ENCODE data around the gene TSPAN5. TPM values are rescaled to one million over a fixed set of nuclear protein-coding genes. Genes with fewer than 3 reads are reported as not detected.

TSPAN5 gene
- polyA plus RNA-seq, 1 donor: 13.0 TPM

DNA sequence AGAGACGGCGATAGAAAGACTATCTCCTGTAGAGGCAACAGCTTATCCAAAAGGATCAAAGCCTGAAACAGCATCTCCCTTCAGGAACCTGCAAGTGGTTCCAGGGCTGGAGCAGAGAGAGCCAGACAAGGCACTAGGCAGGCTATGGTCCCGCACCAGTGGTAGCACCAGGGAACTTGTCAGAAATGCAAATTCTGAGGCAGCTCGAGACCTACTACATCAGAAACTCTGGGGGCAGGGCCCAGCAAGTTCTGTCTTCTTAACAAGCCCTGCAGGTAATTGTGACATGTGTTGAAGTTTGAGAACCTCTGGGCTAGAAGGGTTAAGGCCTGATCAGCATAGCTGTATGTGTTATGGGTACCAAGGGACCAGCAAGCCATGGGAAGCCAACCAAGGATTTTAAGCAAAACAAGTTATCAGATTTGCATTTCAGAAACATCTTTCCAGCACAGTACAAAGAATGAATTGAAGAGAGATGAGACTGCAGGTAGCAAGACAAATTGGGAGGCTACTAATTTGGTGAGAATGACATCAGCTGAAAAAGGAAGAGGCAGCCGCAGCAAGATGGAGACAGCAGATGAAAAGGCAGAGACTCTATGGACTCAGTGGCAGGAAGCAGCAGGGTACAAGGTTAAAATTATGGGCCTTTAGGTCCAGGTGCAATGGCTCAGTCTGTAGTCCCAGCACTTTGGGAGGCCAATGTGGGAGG, 139.7 kb downstream of the TSPAN5 start:
- no peak for DNase-seq (ENCODE audit: low read depth)

DNA sequence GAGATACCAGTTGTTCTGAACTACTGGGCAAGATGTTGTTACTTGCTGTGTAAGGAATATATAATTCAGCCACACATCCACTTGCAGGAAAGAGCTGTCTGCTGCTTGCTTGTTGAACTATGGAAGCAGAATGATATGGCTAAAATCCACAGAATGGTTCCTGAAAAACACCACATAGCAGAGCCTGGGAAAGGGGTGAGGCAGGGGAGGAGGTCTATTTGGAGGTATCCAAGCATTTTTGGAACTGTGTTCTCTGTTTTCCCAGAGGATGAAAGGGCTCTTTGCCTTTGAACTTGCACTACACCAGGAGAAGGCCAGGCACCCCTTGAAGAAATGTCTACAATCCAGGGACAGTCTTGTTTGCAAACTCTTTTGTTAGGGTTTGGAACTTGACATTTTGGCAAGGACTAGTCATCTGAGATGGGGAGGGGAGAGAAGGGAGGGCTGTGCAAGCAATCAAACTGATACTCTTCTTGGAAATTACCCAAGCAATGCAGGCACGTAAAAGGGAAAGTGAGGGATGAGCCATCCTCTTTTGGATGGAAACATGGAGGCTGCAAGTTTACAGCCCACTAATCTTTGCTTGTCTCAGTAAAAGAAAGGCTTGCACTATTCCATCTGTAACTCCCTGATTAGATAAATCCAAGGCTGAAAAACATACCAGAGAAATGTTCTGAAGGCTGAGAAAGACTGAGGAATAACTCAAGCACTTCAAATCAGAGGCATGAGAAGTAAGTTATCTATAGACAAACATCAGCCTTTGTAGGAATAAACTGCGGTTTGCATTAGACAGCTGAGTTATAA, 141.0 kb downstream of the TSPAN5 start:
- no peak for DNase-seq (ENCODE audit: low read depth)

DNA sequence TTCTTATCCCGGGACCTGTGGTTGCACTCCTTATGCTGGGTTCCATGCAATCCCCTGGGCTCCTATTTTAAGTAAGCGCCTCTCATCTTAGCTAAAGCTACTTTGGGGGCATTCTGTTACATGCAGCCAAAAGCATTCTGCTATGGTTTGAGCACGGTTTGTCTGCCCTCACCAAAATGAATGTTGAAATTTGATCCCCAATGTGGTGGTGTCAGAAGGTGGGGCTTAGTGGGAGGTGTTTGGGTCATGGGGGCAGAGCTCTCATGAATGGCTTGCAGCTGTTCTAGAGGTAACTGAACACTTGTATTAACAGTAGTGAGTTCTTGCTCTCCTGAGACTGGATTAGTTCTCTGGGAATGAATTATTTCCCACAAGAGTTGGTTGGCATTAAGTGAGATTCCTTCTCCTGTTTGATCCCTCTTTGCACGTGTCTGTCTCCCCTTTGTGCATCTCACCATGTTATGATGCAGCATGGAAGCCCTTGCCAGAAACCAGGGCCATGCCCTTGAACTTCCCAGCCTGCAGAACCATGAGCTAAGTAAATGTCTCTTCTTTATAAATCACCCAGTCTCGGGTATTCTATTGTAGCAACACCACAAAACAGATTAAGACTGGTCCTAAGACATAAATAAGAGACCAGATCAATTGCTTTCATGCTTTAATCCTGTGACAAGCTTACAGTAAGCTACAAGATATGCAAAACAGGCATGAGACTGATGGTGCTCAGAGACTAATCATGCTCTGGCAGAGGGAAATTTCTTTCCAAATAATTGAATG, 141.8 kb downstream of the TSPAN5 start:
- no peak for DNase-seq (ENCODE audit: low read depth)

DNA sequence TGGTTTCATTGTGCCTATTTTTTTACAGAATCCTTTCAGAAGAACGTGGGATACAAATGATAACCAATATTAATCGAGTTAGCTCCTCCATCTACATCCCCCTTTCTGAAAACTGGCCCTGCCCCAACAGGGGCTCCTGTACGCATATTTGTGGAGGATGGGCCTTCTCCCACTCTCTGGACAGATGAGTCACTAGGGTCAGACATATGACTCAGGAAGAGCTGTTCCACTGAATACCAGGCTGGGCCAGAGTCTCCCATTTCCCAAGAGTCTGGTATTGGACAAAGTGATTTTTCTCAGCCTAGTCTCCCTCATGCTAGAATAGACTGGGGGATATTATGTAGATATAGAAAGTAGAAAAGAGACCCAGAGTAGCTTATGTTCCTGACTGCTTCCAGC, 142.4 kb downstream of the TSPAN5 start:
- no peak for DNase-seq (ENCODE audit: low read depth)

DNA sequence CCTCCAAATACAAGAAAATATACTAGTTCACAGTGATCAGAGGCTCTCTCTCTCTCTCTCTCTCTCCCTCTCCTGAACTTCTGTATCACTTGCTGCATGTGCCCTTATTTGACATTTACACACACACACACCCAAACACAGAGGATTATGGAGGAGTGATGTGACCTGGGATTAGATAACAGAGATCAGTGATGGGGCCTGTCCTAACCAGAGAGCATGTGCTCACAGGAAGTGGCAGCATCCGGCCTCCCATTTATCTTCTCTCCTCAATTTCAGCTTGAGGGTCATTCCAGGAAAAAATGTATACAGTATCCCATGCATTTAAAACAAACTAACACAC, 143.0 kb downstream of the TSPAN5 start:
- no peak for DNase-seq (ENCODE audit: low read depth)

DNA sequence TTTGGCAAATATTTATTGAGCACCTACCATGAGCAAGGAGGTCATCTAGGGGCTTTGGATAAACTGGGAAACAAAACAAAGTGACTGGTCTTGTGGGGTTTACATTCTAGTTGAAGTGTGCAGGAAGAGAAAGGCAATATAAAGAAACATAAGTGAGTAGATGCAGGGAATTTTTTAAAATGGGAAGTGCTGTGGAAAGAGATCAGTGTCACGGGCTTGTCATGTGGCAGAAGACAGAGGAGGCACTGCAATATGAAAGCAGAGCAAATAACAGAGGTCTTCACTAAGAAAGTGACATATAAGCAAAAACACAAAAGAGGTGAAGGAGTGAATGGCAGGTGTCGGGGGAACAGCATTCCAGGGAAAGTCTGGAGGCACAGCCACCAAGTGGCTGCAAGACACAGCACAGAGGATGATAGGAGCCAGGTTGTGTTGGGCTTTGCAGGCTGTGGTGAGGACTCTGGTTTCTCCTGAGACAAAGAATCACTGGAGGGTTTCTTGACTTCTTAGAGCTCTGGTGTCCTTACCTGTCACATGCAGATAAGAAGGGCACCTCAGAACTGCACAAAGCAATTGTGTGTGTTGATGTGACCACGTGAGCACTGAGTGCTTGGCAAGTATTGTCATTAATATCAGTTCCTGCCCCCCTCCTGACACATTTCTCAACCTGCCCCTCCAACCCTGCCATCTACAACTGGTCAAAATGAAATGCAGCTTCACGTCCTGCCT, 143.5 kb downstream of the TSPAN5 start:
- no peak for DNase-seq (ENCODE audit: low read depth)

DNA sequence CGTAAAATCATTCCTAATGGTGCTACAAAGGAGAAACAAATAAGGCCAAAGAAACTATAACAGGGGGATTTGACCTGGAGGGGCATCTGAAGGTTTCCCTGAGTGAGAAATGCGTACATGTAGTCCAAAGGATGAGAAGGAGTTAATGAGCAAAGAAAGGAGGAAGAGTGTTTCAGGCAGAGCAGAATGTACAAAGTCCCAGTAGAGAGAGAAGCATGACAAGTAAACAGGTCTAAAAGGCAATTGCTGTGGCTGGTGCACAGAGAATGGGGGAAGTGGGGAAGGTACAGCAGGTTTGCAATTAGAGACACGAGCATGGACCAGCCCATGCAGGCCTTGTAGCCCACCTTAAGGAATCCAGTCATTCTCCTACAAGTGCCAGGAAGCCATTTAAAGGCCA, 145.5 kb downstream of the TSPAN5 start:
- DNase-seq (ENCODE audit: low read depth): no peak

DNA sequence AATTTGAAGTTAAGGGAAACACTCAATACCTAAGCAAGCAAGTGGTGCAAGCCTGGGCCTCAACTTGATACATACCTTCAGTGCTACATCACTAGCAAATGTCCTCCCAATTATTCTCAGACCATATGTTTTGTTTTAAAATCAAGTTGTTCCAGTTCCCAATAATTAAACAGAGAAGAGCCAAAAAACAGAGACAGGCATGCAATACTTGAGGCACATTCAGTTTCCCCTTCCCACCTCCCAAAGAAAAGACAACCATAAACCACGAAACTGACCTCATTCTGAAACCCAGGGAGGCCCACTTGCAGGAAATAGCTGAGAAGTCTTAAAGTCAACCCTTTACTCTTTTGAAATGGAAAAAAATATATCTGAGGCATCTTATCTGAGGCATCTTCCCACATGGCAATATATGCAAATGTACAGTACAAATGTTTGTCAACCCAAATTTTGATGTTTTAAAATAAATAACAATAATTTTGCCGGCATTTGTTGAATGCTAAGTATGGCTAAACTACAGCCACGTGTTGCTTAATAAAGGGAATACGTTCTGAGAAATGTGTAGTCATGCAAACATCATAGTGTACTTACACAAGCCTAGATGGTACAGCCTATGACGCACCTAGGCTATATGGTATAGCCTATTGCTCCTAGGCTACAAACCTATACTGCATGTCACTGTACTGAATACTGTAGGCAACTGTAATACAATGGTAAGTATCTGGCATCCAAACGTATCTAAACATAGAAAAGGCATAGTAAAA, 147.5 kb downstream of the TSPAN5 start:
- peak; percentile 82 for DNase-seq (ENCODE audit: low read depth)

DNA sequence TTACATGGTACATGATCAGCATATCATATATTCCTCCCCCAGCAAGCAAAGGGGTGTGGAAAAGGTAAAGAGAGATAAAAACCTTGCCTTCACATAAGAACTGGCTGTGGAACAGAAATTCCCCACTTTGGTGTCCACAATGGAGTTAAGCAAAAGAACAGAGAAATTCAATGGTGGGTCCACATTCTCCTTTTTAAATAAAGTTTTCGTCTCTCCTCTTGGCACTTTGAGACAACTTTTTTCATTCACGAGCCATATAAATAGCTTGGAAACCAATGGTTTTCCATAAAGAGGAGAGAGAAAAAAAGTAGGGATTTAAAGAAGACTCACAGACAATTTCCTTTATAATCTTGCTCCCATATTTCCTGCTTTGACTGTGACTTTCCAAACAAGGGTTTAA, 148.1 kb downstream of the TSPAN5 start:
- DNase-seq (ENCODE audit: low read depth): no peak

DNA sequence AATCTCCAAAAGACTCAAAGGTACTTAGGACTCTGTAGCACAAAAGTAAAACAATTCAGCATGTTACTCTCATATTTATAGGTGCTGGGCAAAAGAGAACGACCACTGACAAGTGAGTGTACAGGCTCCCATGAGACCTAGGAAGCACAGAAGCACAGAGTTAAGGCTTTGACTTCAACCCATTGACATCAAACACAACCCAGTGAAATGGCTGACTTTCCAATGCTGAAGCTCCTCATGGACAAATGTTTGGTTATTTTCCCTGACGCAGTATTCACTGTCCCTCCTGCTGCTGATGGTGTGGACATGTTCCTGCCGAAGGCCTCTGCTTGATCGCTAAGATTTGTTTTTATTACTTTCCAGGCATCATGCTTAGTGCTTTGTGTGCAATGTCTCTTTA, 148.7 kb downstream of the TSPAN5 start:
- no peak for DNase-seq (ENCODE audit: low read depth)

DNA sequence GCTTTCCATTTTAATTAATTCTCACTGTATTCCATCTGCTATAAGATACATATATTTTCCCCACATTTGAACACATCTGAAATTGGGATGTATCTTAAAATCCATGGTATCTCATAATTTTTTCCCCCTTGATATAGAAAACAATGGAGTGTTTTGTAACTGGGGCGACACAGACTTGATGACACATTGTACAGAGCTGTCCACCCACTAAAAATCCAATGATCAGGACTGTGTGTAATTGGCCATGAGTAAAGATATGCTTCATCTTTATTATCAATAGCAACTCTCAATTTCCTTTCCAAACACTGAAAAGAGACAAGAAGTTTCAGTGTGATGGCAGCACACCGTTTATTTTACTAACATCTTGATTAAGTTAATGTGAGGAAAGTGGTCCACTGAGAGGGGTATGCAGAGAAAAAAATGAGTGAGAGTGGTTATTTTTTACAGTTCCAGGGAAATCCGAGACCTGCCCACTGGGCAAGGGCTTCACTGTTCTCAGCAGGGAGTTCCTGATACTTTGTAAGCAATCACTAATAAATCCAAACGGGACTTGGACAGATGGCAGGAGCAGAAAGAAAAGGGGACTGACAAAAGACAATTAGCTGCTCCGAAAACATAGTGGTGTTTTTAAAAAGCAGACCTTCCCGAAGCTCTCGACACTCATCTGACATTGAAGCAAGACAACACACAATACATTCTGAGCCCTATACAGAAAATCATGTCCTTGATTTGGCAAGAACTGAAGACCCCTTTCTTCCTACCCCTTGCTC, 149.4 kb downstream of the TSPAN5 start:
- DNase-seq (ENCODE audit: low read depth): no peak

DNA sequence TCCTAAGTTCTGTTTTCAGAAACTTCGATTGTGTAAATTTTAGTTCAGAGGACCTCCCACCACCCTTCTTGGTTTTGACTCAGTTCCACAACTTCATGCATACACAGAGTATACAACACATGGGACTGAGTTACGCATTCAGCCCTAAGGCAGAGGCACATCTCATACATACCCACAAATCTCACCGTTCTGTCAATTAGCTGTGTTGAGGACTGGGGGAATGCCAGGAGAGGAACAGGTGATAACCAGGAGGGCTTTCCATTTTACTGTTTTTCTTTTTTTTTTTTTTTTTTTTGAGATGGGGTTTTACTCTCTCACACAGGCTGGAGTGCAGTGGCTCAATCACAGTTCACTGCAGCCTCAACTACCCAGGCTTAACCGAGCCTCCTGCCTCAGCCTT, 150.2 kb downstream of the TSPAN5 start:
- no peak for DNase-seq (ENCODE audit: low read depth)

DNA sequence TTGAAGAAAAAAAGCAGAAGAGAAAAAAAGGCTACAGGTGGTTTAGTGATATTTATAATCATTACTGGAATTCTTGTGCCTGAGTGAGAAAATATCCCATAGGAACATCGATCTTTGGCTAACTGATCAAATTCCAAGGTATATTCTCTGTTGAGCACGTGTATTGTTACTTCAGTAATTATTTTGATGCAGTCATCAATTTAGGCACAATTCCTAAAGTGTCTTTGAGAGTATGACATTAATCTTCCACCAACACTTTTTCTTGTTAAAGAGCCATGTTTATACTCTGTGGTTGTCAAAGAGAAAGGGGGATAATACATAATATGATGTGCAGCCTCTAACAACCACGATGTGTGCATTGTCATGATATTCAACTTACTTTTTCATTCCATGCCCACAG, 151.1 kb downstream of the TSPAN5 start:
- DNase-seq (ENCODE audit: low read depth): no peak

DNA sequence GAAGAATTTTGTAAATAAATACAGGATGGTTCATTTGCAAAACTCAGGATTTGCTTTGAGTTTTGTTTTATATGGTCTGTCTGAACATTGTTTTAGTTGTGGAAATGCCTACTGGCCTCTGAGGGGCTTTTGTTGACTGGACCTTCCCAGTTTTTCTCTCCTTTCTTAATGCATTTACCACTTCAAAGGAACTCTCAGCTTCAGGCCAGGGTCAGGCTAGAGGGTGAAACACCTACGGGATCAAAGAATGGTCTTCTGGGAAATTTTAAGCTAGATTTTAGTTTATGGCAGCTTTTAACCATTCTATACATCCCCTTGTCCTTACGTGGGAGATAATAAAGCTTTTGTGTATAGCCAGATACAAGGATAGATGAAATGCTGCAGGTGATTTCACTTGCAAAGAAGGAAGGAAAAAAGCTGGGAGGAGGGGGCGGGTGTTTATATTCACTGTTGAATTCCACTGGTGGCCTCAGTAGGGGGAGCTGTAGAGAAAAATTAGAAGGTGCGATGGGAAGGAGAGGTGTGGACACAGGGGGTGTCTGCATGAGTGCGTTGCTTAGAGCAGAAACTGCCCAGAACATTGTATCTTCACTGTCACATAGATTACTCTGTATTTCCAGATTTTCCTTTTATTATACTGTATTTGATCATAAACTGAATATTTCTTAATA, 151.8 kb downstream of the TSPAN5 start:
- DNase-seq (ENCODE audit: low read depth): no peak

DNA sequence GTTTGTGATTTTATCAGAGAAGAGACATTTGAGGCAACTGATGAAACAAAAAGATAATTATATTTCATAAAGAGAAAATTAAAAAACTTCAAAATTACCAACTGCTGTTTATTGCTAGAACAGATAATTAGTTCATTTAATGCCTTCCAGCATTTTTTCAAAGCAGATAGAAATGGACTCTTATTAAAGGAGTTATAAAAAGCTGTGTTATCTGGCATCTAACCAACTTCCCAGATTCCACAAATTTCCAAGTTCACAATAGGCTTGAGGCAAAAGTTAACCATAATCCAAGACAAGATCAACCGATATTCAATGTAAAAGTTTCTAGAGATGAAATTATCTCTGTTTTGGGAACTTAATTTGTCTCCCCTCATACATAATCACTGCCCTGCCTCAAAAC, 152.4 kb downstream of the TSPAN5 start:
- no peak for DNase-seq (ENCODE audit: low read depth)

DNA sequence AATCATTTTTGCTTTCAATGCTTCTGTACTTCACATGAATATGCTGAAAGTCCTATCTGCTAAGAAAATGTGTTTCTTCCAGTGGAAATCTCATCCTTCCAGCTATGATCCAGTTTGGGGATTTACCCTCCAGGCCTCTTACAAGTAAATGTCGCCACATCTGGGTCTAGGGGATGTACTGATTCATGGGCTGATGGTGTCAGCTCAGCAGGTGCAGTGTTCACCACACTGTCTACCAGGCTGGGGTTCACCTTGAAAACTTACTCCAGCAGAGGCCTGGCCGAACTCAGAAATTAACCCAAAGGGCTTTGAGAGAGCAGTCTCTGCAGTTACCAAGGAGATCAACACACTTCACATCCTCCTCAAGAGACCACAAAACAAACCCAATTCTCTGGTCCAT, 154.3 kb downstream of the TSPAN5 start:
- no peak for DNase-seq (ENCODE audit: low read depth)

DNA sequence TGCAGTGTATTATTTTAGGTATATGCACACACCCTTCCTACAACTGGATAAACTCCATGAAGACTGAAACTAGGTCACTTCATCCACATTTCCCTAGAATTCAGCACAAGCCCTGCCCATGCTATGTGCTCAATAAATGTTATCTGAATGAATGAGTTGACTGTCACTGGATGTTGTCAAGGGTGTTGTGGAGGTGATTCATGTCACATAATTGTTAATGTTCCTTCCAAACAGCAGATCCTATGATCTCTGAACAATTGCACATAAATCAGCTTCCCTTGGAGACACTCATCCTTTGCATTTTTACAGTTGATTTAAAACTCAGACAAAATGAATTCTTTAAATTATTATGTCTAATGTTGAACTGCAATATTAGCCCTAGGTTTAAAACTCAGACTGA, 154.7 kb downstream of the TSPAN5 start:
- no peak for DNase-seq (ENCODE audit: low read depth)

DNA sequence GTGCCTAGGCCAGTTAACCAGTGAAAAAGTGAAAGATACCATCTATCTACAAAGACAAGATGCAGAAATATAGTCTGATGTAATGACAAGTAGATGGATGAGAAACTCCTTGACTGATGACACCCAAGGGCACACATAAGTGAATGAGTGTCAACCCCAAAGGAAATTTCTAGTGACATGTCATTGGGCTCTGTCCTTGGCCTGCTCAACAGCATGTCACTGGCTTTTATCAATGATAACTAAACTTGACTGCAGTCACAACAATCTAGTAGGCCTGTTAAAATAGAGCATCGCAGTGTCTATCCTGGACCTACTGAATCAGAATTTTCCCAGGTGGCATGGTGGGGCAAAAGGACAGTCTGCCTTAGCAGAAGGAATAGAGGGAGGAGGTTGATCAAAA, 155.8 kb downstream of the TSPAN5 start:
- DNase-seq (ENCODE audit: low read depth): no peak

DNA sequence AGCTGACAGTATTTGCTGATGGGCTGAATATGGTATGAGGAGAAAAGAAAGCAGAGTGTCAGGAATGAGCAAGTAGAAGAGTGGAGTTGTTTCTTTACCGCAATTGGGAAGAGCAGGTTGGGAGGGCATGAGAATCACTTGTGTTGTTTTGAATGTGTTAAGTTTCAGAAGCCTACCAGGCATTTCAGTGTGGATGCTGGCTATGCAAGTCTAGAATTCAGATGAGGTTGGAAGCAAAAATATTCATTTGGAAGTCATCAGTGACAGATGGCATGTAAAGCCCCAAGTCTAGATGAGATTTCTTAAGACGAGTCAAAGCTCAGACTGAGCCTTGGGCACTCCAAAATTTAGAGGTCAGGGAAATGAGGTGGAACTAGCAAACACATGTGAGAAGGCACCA, 156.4 kb downstream of the TSPAN5 start:
- DNase-seq (ENCODE audit: low read depth): no peak

DNA sequence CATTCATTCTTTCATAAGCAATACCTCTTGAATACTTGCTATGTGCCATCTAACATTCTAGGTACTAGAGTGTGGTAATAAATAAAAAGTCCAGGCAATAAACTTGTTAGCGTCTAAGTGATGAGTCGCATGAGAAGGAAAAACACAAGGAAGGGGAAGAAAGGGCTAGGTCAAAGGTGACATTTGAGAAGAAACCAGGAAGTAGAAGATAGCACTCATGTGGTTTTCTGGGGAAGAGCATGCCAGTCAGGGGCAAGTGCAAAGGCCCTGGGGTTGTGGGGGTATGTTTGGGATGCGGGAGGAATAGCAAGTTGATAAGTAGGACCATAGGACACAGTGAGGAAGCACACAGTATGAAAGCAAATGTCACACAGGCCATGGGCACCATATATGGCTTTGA, 157.0 kb downstream of the TSPAN5 start:
- DNase-seq (ENCODE audit: low read depth): no peak
